ENCODE measurements around the gene DIRAS3.

The DIRAS3 gene

GRCh38 chr1:68049941-68050878, at the start of gene DIRAS3:
TSS of gene DIRAS3 (minus strand) at chr1:68050627. CDS start at chr1:68047297, 3,330 bp downstream.
- Histone ChIP-seq H3K27me3 (ENCODE audit: low read depth, low read length) (no peaks in the 10 kb centered on the region), H3K9me3 (ENCODE audit: insufficient read depth, low read length) (no peaks in the 10 kb centered on the region), H3K9ac (ENCODE audit: low read length) (no peak within 1 kb of the TSS), H3K36me3 (replicated peaks; ENCODE audit: low read depth, low read length) (no peaks in the 10 kb centered on the region), H3K4me1 (ENCODE audit: low read length) (no peaks in the 10 kb centered on the region), H3K27ac (ENCODE audit: low read length) (no peak within 1 kb of the TSS), H3K4me2 (ENCODE audit: low read length) (no peak within 1 kb of the TSS), H4K20me1 (ENCODE audit: insufficient read depth, low read length) (no peaks in the 10 kb centered on the region), H2AFZ (ENCODE audit: low read depth, low read length) (no peak within 1 kb of the TSS), H3K79me2 (ENCODE audit: low read length) (no peaks in the 10 kb centered on the region), H3K4me3 (ENCODE audit: low read length) (no peak within 1 kb of the TSS)
- TF ChIP-seq CTCF (IDR thresholded peaks at IDR 0.05; ENCODE audit: low read depth, low read length) (no peak), EZH2phosphoT487 (IDR thresholded peaks at IDR 0.05; ENCODE audit: low read depth) (no peak)

- TF ChIP-seq CTCF (IDR thresholded peaks at IDR 0.05; ENCODE audit: low read depth, low read length) (no peak), EZH2phosphoT487 (IDR thresholded peaks at IDR 0.05; ENCODE audit: low read depth) (no peak)
- Histone ChIP-seq H3K36me3 (replicated peaks; ENCODE audit: low read depth, low read length) (no peaks in the 10 kb centered on the region), H2AFZ (ENCODE audit: low read depth, low read length) (no peak overlapping the region), H3K4me3 (ENCODE audit: low read length) (no peak overlapping the region), H3K4me2 (ENCODE audit: low read length) (no peak overlapping the region), H3K9me3 (ENCODE audit: insufficient read depth, low read length) (no peaks in the 10 kb centered on the region), H4K20me1 (ENCODE audit: insufficient read depth, low read length) (no peaks in the 10 kb centered on the region), H3K27me3 (ENCODE audit: low read depth, low read length) (no peaks in the 10 kb centered on the region), H3K9ac (ENCODE audit: low read length) (no peak overlapping the region), H3K79me2 (ENCODE audit: low read length) (no peaks in the 10 kb centered on the region), H3K4me1 (ENCODE audit: low read length) (no peaks in the 10 kb centered on the region), H3K27ac (ENCODE audit: low read length) (no peak overlapping the region)
Observed at GRCh38 chr1:68093737-68094136, 43.3 kb upstream of the DIRAS3 start.

- no peak for TF ChIP-seq CTCF (IDR thresholded peaks at IDR 0.05; ENCODE audit: low read depth, low read length)
- TF ChIP-seq EZH2phosphoT487 (IDR thresholded peaks at IDR 0.05; ENCODE audit: low read depth) = no peak
- Histone ChIP-seq H4K20me1 (ENCODE audit: insufficient read depth, low read length) (no peaks in the 10 kb centered on the region), H3K27me3 (ENCODE audit: low read depth, low read length) (no peaks in the 10 kb centered on the region), H3K4me3 (ENCODE audit: low read length) (no peak overlapping the region), H3K9ac (ENCODE audit: low read length) (no peak overlapping the region), H3K36me3 (replicated peaks; ENCODE audit: low read depth, low read length) (no peaks in the 10 kb centered on the region), H3K79me2 (ENCODE audit: low read length) (no peaks in the 10 kb centered on the region), H3K4me1 (ENCODE audit: low read length) (no peaks in the 10 kb centered on the region), H3K4me2 (ENCODE audit: low read length) (no peak overlapping the region), H3K27ac (ENCODE audit: low read length) (no peak overlapping the region), H3K9me3 (ENCODE audit: insufficient read depth, low read length) (no peaks in the 10 kb centered on the region), H2AFZ (ENCODE audit: low read depth, low read length) (no peak overlapping the region)
Observed at GRCh38 chr1:68087184-68087583, 36.8 kb upstream of the DIRAS3 start.

GRCh38 chr1:68085752-68086151, 35.3 kb upstream of the DIRAS3 start:
- Histone ChIP-seq H3K27ac (ENCODE audit: low read length) (no peak overlapping the region), H3K36me3 (replicated peaks; ENCODE audit: low read depth, low read length) (no peaks in the 10 kb centered on the region), H3K9ac (ENCODE audit: low read length) (no peak overlapping the region), H3K4me1 (ENCODE audit: low read length) (no peaks in the 10 kb centered on the region), H2AFZ (ENCODE audit: low read depth, low read length) (no peak overlapping the region), H3K27me3 (ENCODE audit: low read depth, low read length) (no peaks in the 10 kb centered on the region), H4K20me1 (ENCODE audit: insufficient read depth, low read length) (no peaks in the 10 kb centered on the region), H3K4me3 (ENCODE audit: low read length) (no peak overlapping the region), H3K79me2 (ENCODE audit: low read length) (no peaks in the 10 kb centered on the region), H3K9me3 (ENCODE audit: insufficient read depth, low read length) (no peaks in the 10 kb centered on the region), H3K4me2 (ENCODE audit: low read length) (no peak overlapping the region)
- TF ChIP-seq EZH2phosphoT487 (IDR thresholded peaks at IDR 0.05; ENCODE audit: low read depth) (no peak), CTCF (IDR thresholded peaks at IDR 0.05; ENCODE audit: low read depth, low read length) (no peak)
